G401 (cell line): Measurements from ENCODE around the gene ST3GAL4. TPM values are rescaled to one million over a fixed set of nuclear protein-coding genes. Genes with fewer than 3 reads are reported as not detected.

Experiments used
- DNase-seq: peaks from one replicate; pipeline ENCODE4 v3.0.0-alpha.2; 2015; ENCODE audit warnings: low spot score
- in situ Hi-C: cut with HindIII; loops from 2 replicates; pipeline ENCODE4 v1.10.0; 2016; ENCODE audit warnings: low sequenced_read_pairs, mixed read lengths
- total RNA-seq: library from RNA; depleted of rRNA; stranded (reverse); fragments of >200 nt; shearing (Covaris generic); gene quantifications from 2 replicates; pipeline ENCODE4 v1.2.3, GENCODE V29; 2014

ST3GAL4 gene
- total RNA-seq, 1 experiment from 2014 or later = 35.0 TPM

GRCh38 chr11:126328444-126328843 is 27.0 kb upstream of the ST3GAL4 start:
- no peak for DNase-seq
- in situ Hi-C loops = no loop called here

- in situ Hi-C loops = no loop called here
- no peak for DNase-seq
Observed at GRCh38 chr11:126328938-126329643, 26.4 kb upstream of the ST3GAL4 start.

GRCh38 chr11:126329644-126330211 is 25.8 kb upstream of the ST3GAL4 start:
- no peak for DNase-seq
- in situ Hi-C loops = no loop called here

GRCh38 chr11:126331286-126331685 is 24.2 kb upstream of the ST3GAL4 start:
- in situ Hi-C loops = no loop called here
- no peak for DNase-seq

GRCh38 chr11:126332221-126332711 is 23.2 kb upstream of the ST3GAL4 start:
- in situ Hi-C loops = no loop called here
- DNase-seq = no peak

- no peak for DNase-seq
- in situ Hi-C loops = no loop called here
Observed at GRCh38 chr11:126333142-126333541, 22.3 kb upstream of the ST3GAL4 start.

GRCh38 chr11:126334659-126335462 is 20.6 kb upstream of the ST3GAL4 start:
- no peak for DNase-seq
- in situ Hi-C loops = no loop called here

GRCh38 chr11:126335463-126335760 is 20.1 kb upstream of the ST3GAL4 start:
- in situ Hi-C loops = no loop called here
- DNase-seq = no peak

- in situ Hi-C loops = no loop called here
- no peak for DNase-seq
Observed at GRCh38 chr11:126336138-126336541, 19.3 kb upstream of the ST3GAL4 start.

- DNase-seq = no peak
- in situ Hi-C loops = no loop called here
Observed at GRCh38 chr11:126336671-126337101, 18.8 kb upstream of the ST3GAL4 start.

- in situ Hi-C loops = no loop called here
- DNase-seq = no peak
Observed at GRCh38 chr11:126337126-126337473, 18.4 kb upstream of the ST3GAL4 start.

- in situ Hi-C loops = no loop called here
- DNase-seq = no peak
Observed at GRCh38 chr11:126337474-126338241, 17.8 kb upstream of the ST3GAL4 start.

GRCh38 chr11:126338346-126339055 is 17.0 kb upstream of the ST3GAL4 start:
- in situ Hi-C loops = no loop called here
- no peak for DNase-seq

GRCh38 chr11:126339073-126339862 is 16.2 kb upstream of the ST3GAL4 start:
- in situ Hi-C loops = no loop called here
- DNase-seq = no peak

- in situ Hi-C loops = no loop called here
- no peak for DNase-seq
Observed at GRCh38 chr11:126339863-126340434, 15.5 kb upstream of the ST3GAL4 start.

- DNase-seq = no peak
- in situ Hi-C loops = no loop called here
Observed at GRCh38 chr11:126340960-126341606, 14.4 kb upstream of the ST3GAL4 start.

- in situ Hi-C loops = no loop called here
- DNase-seq = no peak
Observed at GRCh38 chr11:126341760-126342161, 13.7 kb upstream of the ST3GAL4 start.

- DNase-seq = no peak
- in situ Hi-C loops = no loop called here
Observed at GRCh38 chr11:126343051-126343450, 12.4 kb upstream of the ST3GAL4 start.
